GM18873 (cell line): ENCODE data around the gene MAD1L1.

ENCODE experiments used
- ATAC-seq: cut with Tn5 transposase; IDR thresholded peaks from one replicate; pipeline ENCODE4 v1.9.1; 2021; ENCODE audit warnings: mild to moderate bottlenecking, moderate library complexity, moderate number of reproducible peaks; ENCODE audit not compliant: unreplicated experiment, low FRiP score

MAD1L1 gene

DNA sequence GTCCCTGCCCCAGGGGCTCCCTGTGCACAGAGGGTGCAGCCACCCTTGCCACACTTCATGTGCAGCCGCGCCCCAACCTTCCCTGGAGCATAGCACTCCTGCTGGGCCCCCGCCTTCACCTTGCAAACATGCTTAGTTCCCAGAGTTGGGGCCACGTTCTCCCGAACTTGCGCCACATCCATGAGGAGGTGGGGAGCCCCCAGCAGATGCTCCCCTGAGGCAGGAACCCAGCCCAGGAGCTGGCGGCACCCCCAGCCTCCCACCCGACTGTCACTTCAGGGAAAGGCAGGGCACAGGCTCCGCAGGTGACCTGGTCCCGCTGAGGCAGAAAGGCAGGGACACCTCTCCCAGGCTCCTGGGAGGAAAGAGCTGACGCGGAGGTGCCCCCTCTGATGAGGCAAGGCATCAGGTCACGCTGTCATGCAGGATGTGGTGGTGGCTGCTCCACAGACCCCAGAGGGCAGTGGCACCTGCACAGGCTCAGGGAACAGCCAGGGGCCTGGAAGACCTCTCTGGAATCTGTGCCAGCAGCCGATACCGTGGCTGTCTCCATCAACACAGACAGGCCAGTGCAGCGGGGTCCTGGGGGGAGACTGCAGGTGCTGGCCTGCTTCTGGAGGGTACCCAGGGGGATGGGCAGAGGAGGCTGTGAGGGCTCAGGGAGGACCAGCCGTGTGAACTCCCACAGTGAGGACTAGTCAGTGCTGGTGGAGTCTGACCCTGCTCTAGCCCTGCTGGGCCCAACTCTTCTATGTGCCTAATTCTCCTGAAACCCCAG lies 221.3 kb downstream of the MAD1L1 start:
- no peak for ATAC-seq

DNA sequence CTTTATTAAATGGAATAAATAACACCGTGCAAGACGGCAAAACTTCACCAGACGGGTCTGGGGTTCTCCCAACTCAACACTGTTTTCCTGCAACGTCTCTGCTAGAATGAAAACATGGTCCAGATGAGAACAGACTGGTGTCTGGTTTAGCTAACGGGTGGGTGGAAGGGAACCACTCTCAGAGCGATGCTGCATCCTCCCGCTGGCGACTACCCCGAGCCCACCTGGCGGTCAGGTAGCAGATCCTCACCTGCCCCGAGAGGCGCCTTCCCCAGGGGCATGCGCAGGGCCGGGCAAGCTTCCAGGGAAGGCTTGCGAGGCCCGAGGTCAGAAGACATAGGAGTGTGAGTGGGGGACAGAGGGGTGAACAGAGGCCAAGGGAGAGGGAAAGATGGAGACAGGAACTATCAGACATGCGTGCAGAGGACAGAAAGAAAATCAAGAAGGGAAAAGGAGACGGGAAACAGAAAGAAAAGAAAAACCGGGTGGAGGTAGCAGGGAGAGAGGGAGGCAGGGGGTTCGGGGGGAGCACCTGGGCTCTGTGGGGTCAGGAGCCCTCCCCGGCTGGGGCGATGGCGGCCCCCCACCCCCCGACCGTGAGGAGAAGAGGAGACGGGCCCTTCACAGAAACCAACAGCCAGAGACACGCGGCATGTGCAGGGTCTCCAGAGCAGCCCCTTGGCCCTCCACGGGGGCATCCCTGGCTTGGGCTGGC lies 222.0 kb downstream of the MAD1L1 start:
- ATAC-seq, result no peak

DNA sequence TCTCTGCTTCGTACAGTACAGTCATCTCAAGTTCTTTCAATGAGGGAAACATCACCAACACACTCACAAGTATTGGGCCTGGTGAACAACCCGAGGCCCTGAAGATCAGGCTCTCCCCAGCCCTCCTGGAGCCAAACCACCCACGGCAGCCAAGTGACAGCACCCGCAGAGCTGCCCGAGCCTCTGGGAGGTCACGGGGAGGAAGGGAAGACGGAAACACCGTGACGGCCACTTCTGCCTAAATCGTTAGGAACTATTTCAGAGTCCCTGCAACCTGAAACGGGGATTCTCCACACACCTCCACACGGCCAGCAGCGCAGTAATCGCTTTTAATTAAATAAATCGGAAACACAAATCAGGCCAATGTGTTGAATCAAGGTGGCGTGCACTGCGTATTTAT lies 222.6 kb downstream of the MAD1L1 start:
- no peak for ATAC-seq

DNA sequence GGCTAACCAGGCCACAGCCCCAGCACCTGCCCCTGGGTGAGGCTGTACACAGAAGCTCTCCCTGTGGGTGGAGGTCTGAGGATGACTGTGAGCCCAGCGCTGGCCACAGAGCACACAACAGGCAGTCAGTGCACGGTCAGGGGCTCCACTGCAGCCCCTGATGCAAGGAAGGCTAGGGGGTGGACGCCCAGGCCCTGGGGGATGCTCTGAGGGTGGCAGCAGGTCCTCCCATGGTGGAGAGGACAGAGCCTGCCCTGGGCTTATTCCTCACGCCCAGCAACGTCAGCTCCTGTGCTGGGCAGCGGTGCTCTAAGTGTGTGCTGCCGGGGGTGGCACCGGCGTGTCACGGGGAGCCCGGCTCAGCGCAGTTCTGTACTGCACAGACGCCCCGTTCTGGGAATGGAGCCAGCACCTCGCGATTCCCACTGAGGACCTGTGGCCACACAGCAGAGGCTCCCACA lies 223.2 kb downstream of the MAD1L1 start:
- ATAC-seq, result no peak

DNA sequence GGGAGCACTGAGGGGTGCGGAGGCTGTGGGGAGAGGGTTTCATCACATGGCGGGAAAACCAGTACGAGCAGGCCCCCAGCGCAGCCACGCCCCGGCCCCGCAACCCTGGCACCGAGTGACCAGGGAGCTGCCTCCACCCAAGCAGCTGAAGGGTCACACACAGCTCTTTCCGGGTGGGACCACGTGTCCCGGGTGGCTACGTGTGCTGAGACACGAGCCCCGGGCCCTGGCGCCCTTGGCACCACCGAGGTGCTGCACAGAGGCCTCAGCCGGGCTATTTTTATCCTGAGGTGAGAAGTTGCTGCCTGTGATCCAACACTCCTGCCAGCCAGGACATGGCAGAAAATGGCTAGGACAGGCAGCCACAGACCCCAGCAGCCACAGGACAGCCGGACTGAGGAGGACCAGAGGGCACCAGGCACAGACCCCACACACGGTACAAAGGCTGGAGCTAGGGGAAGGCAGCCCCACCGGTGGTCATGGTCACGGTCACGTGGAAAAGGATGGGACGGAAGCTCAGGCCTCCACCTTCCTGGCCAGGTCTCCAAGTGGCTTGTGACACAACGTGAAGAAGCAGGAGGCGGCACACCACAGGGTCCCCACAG lies 223.7 kb downstream of the MAD1L1 start:
- no peak for ATAC-seq

DNA sequence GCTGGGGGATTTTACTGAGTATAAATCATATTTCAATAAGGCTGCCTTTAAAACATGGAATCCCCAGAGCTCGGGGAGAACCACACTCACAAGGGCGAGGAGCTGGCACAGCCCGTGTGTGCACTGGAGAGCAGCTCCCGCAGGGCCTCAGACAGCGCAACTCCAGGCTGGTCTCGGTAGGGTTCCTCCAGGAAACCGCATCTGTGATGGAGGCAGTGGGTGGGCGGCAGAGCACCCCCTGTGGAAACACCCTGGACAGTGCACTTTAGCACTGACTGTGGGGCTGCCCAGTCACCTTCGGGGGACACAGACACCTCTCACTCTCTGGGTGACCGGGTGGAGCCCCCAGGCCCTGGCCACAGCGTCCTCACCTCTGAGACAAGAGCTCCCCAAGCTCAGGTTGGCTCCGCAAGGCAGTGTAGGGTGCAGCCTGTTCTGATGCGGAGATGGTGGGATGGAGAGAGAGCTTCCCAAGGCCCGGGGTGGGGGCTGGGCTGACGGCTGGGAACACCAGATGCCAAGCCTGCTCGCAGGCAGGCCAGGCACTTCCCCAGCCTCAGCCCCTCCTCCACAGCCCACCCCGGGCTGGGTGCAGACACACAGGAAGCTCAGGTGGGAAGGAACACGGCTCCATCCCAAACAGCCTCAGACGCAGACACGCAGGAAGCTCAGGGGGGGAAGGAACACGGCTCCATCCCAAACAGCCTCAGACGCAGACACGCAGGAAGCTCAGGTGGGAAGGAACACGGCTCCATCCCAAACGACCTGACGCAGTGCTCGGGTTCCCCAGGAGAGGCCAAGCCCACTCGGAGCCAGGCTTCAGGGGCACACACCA lies 224.4 kb downstream of the MAD1L1 start:
- no peak for ATAC-seq

DNA sequence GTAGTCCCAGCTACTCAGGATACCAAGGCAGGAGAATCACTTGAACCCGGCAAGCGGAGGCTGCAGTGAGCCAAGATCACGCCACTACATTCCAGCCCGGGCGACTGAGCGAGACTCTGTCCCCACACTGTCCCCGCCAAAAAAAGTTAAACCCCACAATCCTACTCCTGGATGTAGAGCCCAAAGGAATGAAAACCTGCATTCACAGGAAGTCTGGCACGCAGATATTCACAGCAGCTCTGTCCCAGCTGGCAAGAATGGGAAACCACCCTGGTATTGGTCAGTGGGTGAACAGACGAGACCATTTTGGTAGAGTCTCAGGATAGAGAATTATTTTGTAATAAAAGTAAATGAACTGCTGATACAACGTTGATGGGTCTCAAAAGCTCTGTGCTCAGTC lies 225.2 kb downstream of the MAD1L1 start:
- ATAC-seq, result no peak

DNA sequence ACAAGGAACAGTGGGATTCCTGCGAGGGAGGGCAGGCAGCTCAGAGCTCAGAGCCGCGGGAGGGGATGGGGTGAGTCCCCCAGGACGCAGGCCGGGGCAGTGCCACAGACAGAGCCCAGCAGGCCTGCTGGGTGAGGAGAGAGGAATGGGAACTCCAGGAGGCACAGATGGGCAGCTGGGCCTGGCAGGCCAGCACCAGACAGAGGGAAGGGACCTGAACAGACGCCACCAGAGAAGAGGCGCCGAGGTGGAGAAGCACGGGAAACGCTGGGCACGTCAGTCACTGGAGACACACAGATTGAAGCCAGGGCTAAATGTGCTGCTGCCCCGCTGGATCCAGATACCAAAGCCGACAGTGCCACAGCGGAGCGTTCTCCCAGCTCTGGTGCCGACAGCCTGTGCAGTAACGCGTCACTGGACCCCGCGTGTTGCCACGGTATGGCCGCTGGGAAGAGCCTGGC lies 225.8 kb downstream of the MAD1L1 start:
- ATAC-seq, result no peak

DNA sequence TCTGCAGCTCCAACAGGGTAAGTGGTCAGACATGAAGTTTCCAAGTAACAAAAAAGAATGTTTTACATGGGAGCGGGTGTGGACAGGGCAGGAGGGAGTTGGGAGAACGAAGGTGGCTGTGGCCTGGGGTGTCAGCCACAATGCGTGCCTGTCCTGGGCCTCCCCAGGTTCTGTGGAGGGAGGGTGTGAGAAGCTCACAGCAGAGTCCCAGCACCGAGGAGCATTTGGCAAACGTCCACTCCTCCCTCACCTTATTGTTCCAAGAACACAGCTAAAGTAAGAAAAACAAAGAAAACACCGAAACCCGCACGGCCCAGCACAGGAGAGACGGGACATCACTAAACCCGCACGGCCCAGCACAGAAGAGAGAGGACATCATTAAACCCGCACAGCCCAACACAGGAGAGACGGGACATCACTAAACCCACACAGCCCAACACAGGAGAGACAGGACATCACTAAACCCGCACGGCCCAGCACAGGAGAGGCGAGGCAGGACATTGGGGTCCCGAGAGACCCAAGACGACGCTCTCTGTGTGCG lies 226.4 kb downstream of the MAD1L1 start:
- ATAC-seq, result no peak

DNA sequence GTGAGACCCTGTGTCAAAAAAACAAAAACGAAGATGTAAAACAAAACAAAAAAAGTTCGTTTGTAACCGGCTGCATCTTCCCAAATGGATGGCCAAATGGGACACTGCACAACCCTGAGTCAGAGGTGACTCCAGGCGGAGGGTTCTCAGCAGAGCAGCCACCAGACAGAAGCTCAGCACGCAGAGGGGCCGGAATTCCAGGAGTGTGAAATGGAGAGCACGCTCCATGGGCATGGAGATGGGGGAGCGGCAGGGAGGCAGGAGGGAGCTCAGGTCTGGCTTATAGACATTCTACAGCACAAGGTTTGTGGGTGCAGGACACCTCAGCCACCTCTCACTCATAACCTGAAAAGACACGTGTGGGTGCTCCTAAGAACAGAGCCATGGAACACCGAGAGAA lies 227.0 kb downstream of the MAD1L1 start:
- no peak for ATAC-seq

DNA sequence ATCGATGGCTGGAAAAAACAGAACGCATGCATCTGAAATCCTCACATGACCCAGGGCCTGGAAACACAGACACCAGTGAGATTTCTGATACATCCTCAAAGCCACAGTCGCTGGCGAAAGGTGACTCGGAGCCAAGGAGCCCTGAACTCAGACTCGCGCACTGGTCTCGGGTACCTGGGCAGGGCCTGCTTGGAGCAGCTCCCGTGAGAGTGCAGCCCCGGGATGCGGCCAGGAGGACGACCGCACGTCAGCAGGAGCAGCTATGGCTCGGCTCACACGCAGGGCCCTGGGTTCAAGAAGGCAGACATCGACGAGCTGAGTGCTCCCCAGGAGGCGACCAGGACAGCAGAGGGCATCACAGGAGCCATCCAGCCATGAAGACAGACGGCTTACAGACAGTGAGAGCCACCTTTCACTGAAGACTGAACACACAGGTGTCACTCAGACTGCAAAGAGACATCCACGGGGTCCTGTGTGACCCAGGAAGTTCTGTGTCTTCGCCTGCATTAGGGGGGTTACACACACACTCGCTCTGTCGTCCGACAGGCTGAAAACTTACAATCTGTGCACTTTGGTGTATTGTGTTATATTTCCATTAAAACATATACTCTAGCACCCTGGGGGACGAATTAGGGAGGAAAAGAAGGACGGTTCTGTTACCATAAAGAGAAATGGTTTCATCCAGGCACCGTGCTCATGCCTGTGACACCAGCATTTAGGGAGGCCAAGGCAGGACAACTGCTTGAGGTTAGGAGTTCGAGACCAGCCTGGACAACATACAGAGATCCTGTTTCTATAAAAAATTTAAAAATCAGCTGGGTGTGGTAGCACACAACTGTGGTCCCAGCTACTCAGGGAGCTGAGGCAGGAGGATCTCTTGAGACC lies 227.7 kb downstream of the MAD1L1 start:
- no peak for ATAC-seq

DNA sequence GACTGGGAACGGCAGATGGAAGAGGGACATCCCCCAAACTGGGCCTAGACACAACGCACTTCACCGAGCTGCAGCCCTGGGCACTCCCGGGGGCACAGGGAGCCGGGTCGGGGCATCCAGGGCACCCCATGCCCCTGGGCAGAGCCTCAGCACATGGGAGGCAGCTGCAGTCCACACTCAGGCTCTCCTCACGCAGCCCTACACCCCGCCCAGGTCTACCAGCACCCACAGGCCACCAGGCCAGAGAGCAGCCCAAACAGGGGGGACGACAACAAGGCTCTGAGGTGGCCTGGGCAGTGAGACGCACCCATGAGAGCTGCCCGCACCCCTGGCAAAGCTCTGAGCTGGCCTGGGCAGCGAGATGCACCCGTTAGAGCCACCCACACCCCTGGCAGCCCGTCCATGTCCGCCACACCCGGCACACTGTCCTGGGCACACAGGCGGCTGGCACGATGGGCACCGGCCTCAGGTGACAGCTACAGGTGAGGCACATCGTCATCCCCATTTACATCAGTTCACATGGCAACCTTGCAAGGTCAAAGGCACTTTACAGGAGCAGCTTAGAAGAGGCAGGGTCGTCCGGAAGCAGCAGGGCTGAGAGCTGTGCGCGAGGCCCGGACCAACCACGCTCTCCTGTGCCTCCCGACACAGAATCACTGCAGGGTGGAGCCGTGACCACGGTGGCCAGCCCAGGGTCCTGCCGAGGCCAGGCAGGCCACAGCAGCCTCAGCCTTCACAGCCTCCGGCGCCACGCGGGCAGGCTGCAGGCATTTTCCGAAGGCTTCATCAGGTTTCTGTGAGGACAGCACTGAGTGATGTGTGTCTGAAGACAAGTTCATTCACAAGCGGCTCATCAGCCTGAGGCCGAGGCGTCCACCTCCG lies 228.6 kb downstream of the MAD1L1 start:
- ATAC-seq, result no peak

DNA sequence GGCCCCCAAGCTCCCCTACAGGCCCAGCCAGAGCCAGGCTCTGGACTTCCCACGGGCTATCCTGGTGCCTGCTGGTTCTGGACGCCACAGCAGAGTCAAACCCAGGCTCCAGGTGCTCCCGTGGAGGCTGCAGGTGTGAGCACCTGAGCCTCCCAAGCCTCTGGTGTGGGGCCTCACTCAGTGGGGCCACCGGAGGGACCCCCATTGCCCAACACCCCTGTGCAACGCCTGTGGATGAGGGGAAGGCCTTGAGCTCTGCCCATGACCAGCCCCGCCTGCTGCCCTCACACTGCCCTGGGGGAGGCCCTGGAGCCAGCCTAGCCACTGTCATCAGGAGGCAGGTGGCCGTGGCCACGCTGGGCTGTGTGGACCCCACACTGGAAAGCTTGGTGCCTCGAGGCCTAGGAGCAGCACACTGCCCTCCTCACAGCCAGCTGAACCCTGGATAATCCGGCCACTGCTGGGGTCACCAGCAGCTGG lies 229.3 kb downstream of the MAD1L1 start:
- ATAC-seq, result no peak

DNA sequence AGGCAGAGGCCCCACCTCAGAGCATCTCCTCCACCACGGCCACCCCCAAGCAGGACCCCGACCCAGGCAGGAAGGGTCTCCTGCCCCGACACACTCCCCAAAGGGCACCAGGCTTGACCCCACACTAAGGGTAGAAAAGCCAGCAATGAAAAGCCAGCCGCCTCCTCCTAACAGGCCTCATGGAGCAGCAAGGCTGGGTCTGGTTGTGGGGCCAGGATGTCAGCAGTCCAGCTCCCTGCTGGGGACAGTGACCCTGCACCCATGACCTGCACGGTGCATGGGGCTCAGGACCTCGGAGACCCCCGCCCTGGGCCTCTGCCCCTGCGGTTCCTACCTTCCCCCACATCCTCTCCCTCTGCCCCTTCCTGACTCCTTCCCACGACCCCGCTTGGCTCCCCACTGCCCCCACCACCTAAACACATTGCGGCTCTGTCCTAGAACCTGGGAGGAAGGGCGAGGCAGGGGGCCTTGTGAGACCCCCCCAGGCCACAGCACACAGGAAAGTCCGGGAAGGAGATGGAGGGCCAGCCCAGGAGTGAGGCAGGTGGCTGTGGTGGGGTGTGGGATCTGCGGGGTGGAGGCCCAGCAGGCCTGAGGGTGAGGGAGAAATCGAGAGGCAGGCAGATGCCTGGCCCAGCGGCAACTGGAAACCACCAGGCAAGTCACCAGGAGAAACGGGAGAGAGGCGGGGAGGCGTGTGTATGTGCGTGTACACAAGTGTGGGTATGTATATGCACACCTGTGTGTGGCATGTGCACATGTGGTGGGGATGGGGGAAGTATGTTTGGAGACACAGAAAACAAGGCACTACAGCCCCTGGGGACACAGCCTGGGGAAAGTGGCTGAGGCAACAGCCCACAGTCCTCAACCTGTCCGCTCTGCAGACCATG lies 229.9 kb downstream of the MAD1L1 start:
- no peak for ATAC-seq

DNA sequence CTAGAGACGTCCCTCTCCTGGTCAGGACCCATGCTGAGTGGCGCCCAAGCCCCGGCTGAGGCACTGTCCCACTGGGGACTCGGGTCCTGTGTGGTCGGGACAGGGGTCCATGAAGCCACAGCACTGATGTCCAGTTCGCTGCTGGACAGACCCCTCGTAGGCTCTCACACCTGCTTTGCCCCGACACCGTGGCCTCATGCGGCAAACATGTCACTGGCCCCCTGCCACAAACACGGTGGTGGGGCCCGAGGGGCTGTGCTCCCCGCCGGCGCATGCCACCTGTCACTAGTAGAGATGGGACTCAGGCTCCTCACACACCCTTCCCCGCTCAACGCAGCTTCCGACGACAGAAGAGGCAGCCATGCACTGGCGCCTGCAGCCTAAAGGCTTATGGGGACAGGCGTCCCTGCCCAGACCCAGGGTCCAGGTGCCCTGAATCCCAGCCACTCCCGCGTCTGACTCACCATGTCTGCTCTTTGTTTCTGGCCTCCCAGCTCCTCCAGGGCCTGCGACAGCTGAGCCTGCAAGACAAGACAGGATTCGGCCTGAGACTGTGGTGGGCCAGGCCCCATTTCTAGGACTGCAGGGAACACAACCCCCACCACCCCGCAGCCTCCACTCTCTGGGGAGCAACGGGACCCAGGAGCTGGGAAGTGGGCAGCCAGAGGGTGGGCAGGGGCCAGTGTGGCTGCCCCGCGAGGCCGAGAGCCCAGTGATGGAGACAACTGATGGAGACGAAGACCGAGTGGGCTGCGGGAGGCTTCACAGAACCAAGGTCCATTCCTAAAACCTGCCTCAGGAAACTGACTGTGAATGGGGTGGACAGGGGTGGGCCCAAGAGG lies 230.9 kb downstream of the MAD1L1 start:
- no peak for ATAC-seq

DNA sequence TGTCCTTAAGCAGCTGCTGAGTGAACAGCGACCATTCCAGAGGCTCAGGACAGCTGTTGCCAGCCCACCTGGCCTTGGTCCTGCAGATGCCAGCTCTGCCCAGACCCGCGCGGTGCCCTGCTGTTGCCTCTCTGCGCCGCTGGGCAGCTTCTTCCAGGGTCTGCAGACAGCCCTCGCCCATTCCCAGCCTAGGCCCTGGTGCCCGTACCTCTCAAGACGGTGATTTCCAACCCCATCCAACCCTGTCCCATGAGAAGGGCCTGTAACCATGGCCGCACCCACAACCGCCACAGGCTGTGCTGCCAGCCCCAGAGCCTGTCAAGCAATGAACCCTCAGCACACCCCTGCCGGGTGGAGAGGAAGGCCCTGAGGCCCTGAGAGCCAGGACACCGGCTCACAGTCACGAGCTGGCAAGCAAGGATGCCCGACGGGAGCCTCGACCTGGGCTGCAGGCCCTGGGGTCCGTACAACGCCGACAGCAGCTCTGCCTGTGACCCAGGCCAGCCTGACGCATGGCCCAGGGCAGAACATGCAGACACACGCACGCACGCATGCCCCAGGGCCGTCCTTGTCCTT lies 231.9 kb downstream of the MAD1L1 start:
- no peak for ATAC-seq
